Panc1 (cell line): ENCODE results near the gene FKTN.

Source experiments
- CTCF ChIP-seq: fragments of 450-650 bp; IDR thresholded peaks from 2 replicates; pipeline ENCODE4 v1.5.1; 2017; ENCODE audit warnings: mild to moderate bottlenecking
- POLR2AphosphoS5 ChIP-seq: IDR thresholded peaks from 2 replicates; pipeline ENCODE4 v1.6.1; 2012; ENCODE audit warnings: mild to moderate bottlenecking, low read depth, low read length, moderate library complexity
- SIN3A ChIP-seq: IDR thresholded peaks from 2 replicates; pipeline ENCODE4 v1.6.1; 2012; ENCODE audit warnings: low read depth, mild to moderate bottlenecking, low read length, moderate library complexity, borderline replicate concordance; ENCODE audit not compliant: insufficient read depth
- TCF7L2 ChIP-seq: IDR thresholded peaks from 2 replicates; pipeline ENCODE4 v1.6.1; 2011; ENCODE audit warnings: mild to moderate bottlenecking, low read depth, low read length, inconsistent platforms

- TF ChIP-seq CTCF (no peak), POLR2AphosphoS5 (no peak), SIN3A (no peak), TCF7L2 (no peak)
Observed at GRCh38 chr9:105632807-105633206, 74.9 kb downstream of the FKTN start.
